ENCODE data around the gene COPS6.

DNA sequence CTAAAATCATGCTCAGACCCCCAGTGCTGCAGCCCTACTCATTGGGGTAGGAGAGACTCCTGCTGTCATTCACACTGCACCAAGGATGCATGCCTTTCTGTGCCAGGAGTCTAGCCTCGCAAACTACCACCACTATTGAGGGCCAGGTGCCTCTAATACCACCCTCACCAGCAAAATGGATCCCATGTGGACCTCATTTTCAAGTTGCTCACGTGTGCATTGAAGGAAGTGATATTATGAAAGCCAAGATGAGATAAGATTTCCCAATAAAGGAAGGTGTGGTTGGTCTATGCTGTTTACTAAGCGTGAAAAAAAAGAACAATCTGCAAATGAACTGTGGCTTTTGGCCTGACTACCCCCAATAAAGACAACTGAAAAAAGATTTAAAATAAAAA is 52.8 kb downstream of the COPS6 start:
- TF ChIP-seq CTCF (IDR thresholded peaks at IDR 0.05) (no peak), EZH2 (IDR thresholded peaks at IDR 0.05; ENCODE audit: borderline replicate concordance, insufficient read depth, low read depth, low read length, poor library complexity, severe bottlenecking) (no peak)
